ENCODE measurements around the gene SMAD6. TPM values are rescaled to one million over a fixed set of nuclear protein-coding genes. Genes with fewer than 3 reads are reported as not detected.

The SMAD6 gene
- total RNA-seq, 2 experiments from 2014 or later: 0.14 to 0.29 TPM

DNA sequence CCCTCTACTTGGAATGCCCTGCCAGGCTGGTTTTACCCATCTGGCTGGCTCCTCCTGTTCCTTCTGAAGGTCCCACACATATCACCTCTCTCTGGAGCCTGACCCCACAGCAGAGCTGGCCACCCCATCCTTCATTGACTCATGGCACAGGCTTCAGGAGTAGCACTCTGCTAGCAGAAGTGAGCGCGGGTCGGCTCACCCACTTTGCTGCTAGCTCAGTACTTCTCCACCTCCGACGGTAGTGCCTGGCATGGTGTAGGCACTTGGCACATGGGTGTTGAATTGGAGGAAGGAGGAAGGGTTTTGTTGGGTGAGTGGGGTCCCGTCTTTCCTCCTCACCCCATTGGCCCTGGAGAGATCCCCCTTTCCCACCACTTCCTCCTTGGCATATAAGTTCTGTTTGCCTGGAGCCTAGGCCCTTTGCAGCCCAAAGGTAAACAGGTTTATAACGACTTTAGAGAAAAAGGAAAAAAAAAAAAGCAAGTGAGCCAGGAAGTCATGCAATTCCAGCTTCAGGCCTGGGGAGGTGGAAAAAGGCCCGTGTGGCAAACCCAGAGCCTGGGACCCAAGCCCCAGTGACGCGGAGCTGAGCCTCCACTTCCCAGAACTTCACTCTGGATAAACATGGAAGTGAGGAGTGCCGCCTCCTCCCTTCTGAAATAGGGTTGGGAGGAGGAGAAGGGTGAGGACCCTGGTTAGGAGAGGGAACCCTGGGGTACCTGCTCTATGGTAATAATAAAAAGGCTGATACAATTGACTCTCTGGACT, 35.4 kb downstream of the SMAD6 start:
- H3K4me1 Mint-ChIP-seq: no peaks in the 10 kb centered on the region
- H3K9me3 Mint-ChIP-seq (ENCODE audit: low read depth): no peaks in the 10 kb centered on the region
- H3K36me3 Mint-ChIP-seq: no peaks in the 10 kb centered on the region
- H3K27me3 Mint-ChIP-seq: peaks cover 21% of the 10 kb centered on the region
- ATAC-seq (no peak), DNase-seq (no peak)
- CTCF ChIA-PET: no interaction called here
- no peak overlapping the region for H3K27ac Mint-ChIP-seq
- H3K4me3 Mint-ChIP-seq: no peak overlapping the region

DNA sequence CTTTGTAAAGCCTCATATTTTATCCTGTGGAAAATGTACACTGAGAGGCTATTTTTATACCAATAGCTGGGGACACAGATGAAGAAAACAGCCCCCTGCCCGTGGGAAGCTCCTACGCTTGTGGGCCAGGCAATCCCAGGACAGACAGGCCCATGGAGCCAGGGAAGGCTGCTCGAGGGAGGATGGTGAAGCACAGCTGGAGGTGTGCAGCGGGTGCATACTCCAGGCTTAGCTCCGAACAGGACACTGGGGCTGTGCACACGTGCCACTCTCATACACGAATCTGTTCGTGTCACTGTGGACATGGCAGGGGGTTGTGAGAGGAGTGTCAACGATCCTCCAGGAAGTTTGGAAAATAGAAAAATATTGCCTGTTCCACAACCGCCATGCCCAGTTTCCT, 36.1 kb downstream of the SMAD6 start:
- Mint-ChIP-seq H3K36me3 (no peaks in the 10 kb centered on the region), H3K27me3 (peaks cover 18% of the 10 kb centered on the region), H3K9me3 (ENCODE audit: low read depth) (no peaks in the 10 kb centered on the region), H3K4me1 (no peaks in the 10 kb centered on the region), H3K4me3 (no peak overlapping the region), H3K27ac (no peak overlapping the region)
- CTCF ChIA-PET: no interaction called here
- ATAC-seq: no peak
- DNase-seq: no peak

DNA sequence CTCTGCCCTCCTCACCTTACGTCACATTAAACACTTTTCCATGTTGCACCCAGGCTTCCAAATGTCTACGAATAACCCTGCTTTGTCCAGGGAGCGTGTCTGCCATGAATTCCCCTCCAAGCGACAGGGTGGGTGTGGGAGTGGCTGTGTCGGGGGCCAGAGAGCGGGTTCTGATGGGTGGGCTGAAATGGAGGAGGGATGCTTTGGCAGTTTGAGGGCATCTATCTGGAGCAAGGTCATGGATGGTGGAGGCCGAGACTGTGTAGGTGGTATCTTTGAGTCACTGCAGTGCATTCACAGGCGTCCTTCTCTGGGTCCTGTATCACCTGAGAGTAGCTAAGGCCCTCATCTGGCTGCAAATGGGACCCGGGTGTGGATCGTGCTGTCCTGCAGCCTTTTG, 36.6 kb downstream of the SMAD6 start:
- no peaks in the 10 kb centered on the region for H3K9me3 Mint-ChIP-seq (ENCODE audit: low read depth)
- ATAC-seq: no peak
- peaks cover 15% of the 10 kb centered on the region for H3K27me3 Mint-ChIP-seq
- no peak for DNase-seq
- no peak overlapping the region for H3K4me3 Mint-ChIP-seq
- no peaks in the 10 kb centered on the region for H3K36me3 Mint-ChIP-seq
- no peak overlapping the region for H3K27ac Mint-ChIP-seq
- no peaks in the 10 kb centered on the region for H3K4me1 Mint-ChIP-seq
- CTCF ChIA-PET: no interaction called here

DNA sequence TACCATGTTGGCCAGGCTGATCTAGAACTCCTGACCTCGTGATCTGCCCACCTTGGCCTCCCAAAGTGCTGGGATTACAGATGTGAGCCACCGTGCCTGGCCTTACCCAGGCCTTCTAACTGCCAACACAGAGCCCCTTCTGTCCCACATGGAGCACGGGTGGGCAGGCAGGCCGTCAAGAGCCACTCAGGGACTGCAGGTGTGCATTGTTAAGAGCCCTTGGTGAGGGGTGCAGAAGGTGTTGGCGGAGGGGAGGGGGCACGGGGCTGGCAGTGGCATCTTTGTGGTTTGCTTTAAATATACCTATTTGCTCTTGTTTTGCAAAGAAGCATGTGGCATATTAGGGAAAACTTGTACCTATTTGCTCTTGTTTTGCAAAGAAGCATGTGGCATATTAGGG, 37.3 kb downstream of the SMAD6 start:
- H3K4me1 Mint-ChIP-seq: no peaks in the 10 kb centered on the region
- ATAC-seq (no peak), DNase-seq (no peak)
- H3K9me3 Mint-ChIP-seq (ENCODE audit: low read depth): no peaks in the 10 kb centered on the region
- H3K36me3 Mint-ChIP-seq: no peaks in the 10 kb centered on the region
- H3K27me3 Mint-ChIP-seq: peaks cover 8% of the 10 kb centered on the region
- H3K4me3 Mint-ChIP-seq: no peak overlapping the region
- CTCF ChIA-PET: interaction anchor here (0.7 kb wide), 1 partner anchor 10 kb away, joined by 3 read pairs; no protein-coding TSS in a partner anchor
- H3K27ac Mint-ChIP-seq: no peak overlapping the region

DNA sequence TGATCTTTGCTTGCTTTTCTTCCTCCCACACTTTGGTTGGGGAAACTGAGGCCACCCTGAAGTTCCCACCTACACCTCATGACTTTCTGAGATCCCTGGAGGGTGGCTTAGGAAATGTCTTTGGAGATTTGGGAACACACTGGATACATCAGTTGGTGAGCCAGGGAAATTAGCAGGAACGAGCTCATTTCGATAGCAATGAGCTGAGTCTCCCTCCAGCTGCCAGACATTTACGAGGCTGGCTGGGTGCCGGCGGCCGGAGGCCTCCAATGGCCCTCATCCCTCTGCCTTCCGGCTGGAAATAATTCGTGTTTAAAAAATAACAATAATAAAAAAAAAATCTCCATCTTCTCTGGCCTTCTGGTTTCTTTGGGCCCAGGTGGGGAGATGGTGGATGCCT, 38.8 kb downstream of the SMAD6 start:
- H3K27ac Mint-ChIP-seq: no peak overlapping the region
- no peaks in the 10 kb centered on the region for H3K4me1 Mint-ChIP-seq
- DNase-seq (no peak), ATAC-seq (no peak)
- H3K27me3 Mint-ChIP-seq: peaks cover 2% of the 10 kb centered on the region
- H3K36me3 Mint-ChIP-seq: no peaks in the 10 kb centered on the region
- CTCF ChIA-PET: no interaction called here
- no peak overlapping the region for H3K4me3 Mint-ChIP-seq
- H3K9me3 Mint-ChIP-seq (ENCODE audit: low read depth): no peaks in the 10 kb centered on the region

DNA sequence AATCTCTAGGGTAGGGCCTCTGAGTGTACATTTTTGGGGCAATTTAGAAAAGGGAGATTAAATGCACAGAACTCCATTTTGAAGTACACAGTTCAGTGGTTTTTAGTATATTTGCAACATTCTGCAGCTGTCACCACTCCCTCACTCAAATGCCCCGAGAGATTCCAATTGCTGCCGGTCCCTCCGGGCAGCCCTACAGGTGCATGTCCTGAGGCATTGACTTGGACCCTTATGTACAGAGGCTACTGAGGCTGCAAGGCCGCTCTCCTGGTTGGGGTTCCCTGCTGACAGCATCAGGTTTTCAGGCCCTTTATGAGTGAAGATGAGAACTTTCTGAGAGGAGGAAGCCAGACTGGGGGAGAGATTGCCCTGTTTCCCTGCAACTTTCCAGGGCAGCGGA, 39.6 kb downstream of the SMAD6 start:
- ATAC-seq (no peak), DNase-seq (no peak)
- CTCF ChIA-PET: no interaction called here
- H3K4me1 Mint-ChIP-seq: no peaks in the 10 kb centered on the region
- peaks cover 2% of the 10 kb centered on the region for H3K27me3 Mint-ChIP-seq
- H3K27ac Mint-ChIP-seq: no peak overlapping the region
- no peaks in the 10 kb centered on the region for H3K9me3 Mint-ChIP-seq (ENCODE audit: low read depth)
- no peak overlapping the region for H3K4me3 Mint-ChIP-seq
- no peaks in the 10 kb centered on the region for H3K36me3 Mint-ChIP-seq

DNA sequence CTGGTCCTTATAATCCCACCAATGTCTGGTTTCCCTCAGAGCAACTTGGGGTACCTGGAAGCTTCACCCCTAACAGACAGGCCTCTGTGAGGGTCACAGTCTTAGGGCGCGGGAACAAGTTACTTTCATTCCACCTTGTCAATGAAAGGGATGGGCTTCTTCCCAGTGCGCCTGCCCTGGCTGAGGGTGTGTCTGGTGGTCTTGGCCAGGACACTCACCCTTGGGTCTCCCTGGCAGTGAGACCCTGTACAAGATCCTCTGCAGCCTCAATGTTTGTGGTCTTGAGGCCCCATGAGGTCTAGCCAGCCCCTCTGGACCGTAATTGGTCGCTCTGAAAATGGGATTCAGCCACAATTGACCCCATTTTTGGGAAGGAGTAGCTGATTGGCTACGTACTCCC, 40.2 kb downstream of the SMAD6 start:
- Mint-ChIP-seq H3K9me3 (ENCODE audit: low read depth) (no peaks in the 10 kb centered on the region), H3K27ac (no peak overlapping the region), H3K27me3 (peaks cover 2% of the 10 kb centered on the region), H3K36me3 (no peaks in the 10 kb centered on the region), H3K4me3 (no peak overlapping the region), H3K4me1 (no peaks in the 10 kb centered on the region)
- no peak for DNase-seq
- CTCF ChIA-PET: no interaction called here
- ATAC-seq: no peak

DNA sequence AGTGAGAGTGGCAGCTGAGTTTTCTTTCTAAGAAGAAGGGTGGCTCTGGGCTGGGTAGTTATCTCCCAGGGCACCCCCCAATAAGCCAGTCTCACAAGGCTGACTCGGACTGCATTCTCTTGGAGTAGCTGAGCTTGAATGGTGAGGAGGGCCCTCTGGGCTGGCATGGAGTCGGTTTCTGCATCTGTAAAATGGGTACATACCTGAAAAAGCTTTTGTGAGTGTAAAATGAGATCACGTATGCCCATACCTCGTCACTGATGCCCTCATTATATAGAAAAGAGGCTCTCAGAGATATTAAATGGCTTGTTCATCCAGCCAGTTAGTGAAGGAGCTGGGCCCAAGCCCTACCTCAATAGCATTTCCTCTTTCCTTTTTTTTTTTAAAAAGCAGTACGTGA, 41.2 kb downstream of the SMAD6 start:
- CTCF ChIA-PET: no interaction called here
- Mint-ChIP-seq H3K27ac (no peak overlapping the region), H3K4me3 (no peak overlapping the region), H3K4me1 (no peaks in the 10 kb centered on the region), H3K27me3 (peaks cover 2% of the 10 kb centered on the region), H3K36me3 (no peaks in the 10 kb centered on the region), H3K9me3 (ENCODE audit: low read depth) (no peaks in the 10 kb centered on the region)
- ATAC-seq (no peak), DNase-seq (no peak)

DNA sequence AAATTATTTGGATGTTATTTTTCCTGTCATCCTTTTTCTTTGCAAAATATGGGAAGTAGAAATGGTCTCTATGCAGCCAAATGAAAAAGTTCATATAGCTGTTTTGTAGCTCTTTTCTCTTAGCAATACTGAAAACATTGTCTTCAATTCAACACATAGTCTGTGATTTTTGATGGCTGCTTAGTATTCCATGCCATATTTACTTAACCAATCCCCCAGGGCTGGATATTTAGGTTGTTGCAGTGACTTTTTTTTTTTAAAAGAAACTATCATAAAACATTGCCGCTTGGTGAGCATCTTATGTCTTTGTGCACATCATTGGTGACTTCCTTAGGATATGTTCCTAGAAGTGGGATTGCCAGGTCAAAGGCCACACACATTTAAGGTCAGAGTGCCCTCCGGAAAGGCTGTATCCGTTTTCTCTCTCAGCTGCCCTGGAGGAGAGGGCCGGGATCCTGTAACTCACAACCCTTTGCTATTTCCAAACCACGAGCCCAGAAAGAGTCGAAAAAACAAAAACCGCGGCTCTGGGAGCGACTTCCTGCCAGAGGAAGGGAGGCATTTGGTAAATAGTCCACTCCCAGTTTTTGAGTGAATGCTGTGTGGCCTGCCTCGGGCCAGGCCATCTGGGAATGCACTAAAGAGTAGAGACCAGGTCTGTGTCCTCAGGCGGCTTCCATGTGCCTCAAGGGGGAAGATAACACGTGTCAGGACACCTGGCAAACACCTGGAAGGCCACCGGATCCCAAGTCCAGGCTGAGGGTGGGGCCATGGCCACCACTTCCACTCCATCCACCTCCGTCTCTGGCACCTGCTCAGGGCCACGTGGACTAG, 41.9 kb downstream of the SMAD6 start:
- no peak for DNase-seq
- no peaks in the 10 kb centered on the region for H3K9me3 Mint-ChIP-seq (ENCODE audit: low read depth)
- CTCF ChIA-PET: no interaction called here
- peaks cover 8% of the 10 kb centered on the region for H3K27me3 Mint-ChIP-seq
- H3K27ac Mint-ChIP-seq: no peak overlapping the region
- no peaks in the 10 kb centered on the region for H3K4me1 Mint-ChIP-seq
- ATAC-seq: no peak
- no peak overlapping the region for H3K4me3 Mint-ChIP-seq
- no peaks in the 10 kb centered on the region for H3K36me3 Mint-ChIP-seq

DNA sequence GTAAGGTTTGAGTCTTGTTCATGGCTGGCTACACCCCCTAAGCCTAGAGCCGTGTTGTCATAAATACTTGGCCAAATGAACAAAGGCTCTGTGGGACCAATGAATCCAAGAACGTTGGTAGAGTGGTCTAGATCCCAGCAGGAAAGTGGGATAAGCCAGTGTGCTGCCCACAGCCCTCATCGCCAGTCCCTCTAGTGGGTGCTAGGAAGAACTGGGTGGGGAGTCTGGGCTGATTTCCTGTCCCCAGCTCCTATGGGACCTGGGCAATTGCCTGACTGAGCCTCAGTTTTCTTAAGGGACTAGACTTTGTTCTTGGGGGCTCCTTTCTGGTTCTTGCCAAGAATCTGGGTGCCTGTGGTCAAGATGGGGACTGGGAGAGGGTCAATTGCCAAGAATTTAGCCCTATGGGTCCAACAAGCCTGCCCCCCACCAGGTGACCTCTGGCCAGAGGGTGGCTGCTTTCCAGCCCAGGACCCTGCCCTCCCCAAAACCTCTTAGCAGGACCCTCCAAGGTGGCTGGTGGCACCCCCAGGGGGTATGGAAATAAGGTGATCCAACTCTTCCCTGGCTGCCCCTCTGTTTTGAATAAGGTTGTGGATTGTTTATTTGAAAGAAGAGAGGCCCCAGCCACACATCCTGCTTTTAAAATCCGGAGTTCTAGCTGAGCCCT, 42.7 kb downstream of the SMAD6 start:
- Mint-ChIP-seq H3K4me3 (no peak overlapping the region), H3K36me3 (no peaks in the 10 kb centered on the region), H3K27me3 (peaks cover 8% of the 10 kb centered on the region), H3K9me3 (ENCODE audit: low read depth) (no peaks in the 10 kb centered on the region), H3K4me1 (no peaks in the 10 kb centered on the region), H3K27ac (no peak overlapping the region)
- ATAC-seq (no peak), DNase-seq (no peak)
- CTCF ChIA-PET: no interaction called here

DNA sequence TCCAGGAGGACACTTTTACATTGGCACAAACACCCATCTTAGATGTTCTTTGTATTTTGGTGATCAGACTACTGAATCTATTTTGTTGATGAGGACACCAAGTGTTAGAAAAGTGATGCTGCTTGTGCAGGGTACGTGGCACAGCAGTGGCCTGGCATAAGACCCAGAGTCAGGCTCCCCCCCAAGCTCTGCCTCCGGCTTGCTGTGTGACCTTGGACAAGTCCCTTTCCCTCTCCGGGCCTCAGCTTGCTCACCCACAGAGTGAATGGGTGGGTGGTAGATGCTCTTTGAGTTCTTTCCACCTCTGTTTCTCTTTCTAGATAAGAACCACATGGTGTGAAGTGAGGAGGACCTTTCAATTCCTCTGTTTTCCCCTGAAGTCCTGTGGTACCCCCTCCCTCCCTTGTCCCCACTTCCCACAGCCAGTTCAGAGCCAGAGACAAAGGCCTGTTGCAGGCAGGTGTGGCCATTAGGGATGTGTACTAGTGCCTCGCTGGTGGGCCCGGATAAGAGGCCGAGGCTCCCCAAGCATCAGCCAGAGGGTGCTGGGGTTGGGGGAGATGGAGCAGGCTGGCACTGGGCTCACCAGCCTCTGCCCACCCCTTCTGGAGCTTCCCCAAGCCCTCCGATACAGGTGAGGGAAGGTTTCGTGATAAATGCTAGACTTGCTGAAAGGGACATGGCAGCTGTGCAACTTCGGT, 43.6 kb downstream of the SMAD6 start:
- DNase-seq (no peak), ATAC-seq (no peak)
- Mint-ChIP-seq H3K27ac (no peak overlapping the region), H3K36me3 (no peaks in the 10 kb centered on the region), H3K9me3 (ENCODE audit: low read depth) (no peaks in the 10 kb centered on the region), H3K27me3 (peaks cover 7% of the 10 kb centered on the region), H3K4me1 (no peaks in the 10 kb centered on the region), H3K4me3 (no peak overlapping the region)
- CTCF ChIA-PET: interaction anchor here (0.7 kb wide), 1 partner anchor 107 kb away, joined by 3 read pairs; no protein-coding TSS in a partner anchor

DNA sequence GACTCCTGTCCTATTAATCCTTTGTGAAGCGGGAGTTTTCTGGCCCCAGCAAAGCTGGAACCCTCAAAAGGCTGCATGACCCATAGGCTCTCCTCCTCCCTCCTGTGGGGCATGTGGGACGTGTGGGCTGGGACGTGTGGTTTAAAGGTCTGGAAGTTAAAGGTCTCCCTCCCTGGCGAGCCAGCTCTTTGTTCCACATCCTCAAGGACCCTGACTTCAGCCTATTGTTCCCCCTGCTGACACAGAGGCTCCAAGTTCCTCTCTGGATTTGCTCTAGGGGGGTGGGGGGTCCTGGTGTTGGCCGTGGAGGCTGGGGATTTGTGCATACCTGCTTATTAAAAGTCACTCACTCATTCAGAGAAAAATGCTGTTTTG, 44.2 kb downstream of the SMAD6 start:
- ATAC-seq (no peak), DNase-seq (no peak)
- Mint-ChIP-seq H3K4me3 (no peak overlapping the region), H3K36me3 (no peaks in the 10 kb centered on the region), H3K27ac (no peak overlapping the region), H3K4me1 (no peaks in the 10 kb centered on the region), H3K9me3 (ENCODE audit: low read depth) (no peaks in the 10 kb centered on the region), H3K27me3 (peaks cover 6% of the 10 kb centered on the region)
- CTCF ChIA-PET: interaction anchor here (0.7 kb wide), 1 partner anchor 107 kb away, joined by 3 read pairs; no protein-coding TSS in a partner anchor

DNA sequence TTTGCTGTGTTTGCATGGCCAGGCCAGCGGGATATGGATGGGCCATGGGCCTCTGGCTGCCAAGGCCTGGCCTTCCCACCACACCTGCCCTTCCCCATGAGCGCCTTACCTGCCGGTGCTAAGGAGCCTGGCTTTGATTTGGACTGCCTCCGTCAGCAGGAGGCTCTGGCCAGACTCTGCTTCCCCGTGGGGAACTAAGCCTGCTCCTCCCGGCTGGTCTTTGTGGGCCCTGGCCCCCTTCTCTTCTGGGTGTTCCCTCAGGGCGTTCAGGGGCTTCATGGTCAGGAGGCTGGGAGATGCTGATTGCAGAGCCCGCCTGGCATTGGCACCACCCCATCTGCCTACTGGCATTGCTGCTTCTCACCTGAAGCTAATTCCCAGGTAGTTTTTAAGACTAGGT, 45.2 kb downstream of the SMAD6 start:
- H3K9me3 Mint-ChIP-seq (ENCODE audit: low read depth): no peaks in the 10 kb centered on the region
- H3K27ac Mint-ChIP-seq: no peak overlapping the region
- ATAC-seq (no peak), DNase-seq (no peak)
- H3K4me1 Mint-ChIP-seq: no peaks in the 10 kb centered on the region
- H3K27me3 Mint-ChIP-seq: peaks cover 6% of the 10 kb centered on the region
- no peak overlapping the region for H3K4me3 Mint-ChIP-seq
- no peaks in the 10 kb centered on the region for H3K36me3 Mint-ChIP-seq
- CTCF ChIA-PET: no interaction called here
